Keratinocyte (primary cell): Measurements from ENCODE around the gene IFNA4.

Experiments
- EZH2 ChIP-seq: IDR thresholded peaks from one replicate; pipeline ENCODE4 v1.6.1; 2012; ENCODE audit warnings: inconsistent platforms, mild to moderate bottlenecking, low read length, moderate library complexity
- TF ChIP-seq, protein P1 (sequence below), 3 experiments: IDR thresholded peaks in 1 of 3; conservative IDR thresholded peaks in 1 of 3; optimal IDR thresholded peaks in 1 of 3; 2 replicates in 2 of 3; 3 replicates in 1 of 3; pipeline versions ENCODE3 to v1.5.1; 2011; ENCODE audit warnings: low read length in 3 of 3, mild to moderate bottlenecking in 3 of 3, moderate library complexity in 2 of 3, control low read depth in 1 of 3, inconsistent platforms in 1 of 3; ENCODE audit not compliant: insufficient read depth in 2 of 3; ENCODE audit errors: extremely low read depth in 1 of 3

DNA sequence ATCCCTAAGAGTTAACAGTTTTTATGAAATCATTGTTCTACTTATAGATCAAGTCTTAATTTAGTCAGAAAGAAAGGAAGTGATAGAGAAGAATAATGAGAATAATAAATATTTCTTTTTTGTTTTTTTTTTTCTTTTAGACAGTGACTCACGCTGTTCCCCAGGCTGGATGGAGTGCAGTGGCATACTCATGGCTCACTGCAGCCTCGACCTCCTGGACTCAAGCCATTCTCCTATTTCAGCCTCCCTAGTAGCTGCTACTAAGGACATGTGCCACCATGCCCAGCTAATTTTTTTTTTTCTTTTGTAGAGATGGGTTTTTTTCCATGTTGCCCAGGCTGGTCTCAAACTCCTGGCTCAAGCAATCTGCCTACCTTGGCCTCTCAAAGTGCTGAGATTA is 31.9 kb downstream of the IFNA4 start:
- TF ChIP-seq, protein P1, sequence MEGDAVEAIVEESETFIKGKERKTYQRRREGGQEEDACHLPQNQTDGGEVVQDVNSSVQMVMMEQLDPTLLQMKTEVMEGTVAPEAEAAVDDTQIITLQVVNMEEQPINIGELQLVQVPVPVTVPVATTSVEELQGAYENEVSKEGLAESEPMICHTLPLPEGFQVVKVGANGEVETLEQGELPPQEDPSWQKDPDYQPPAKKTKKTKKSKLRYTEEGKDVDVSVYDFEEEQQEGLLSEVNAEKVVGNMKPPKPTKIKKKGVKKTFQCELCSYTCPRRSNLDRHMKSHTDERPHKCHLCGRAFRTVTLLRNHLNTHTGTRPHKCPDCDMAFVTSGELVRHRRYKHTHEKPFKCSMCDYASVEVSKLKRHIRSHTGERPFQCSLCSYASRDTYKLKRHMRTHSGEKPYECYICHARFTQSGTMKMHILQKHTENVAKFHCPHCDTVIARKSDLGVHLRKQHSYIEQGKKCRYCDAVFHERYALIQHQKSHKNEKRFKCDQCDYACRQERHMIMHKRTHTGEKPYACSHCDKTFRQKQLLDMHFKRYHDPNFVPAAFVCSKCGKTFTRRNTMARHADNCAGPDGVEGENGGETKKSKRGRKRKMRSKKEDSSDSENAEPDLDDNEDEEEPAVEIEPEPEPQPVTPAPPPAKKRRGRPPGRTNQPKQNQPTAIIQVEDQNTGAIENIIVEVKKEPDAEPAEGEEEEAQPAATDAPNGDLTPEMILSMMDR (optimal IDR thresholded peaks at IDR 0.05 in 1 of 3, IDR thresholded peaks at IDR 0.05 in 1 of 3, conservative IDR thresholded peaks at IDR 0.05 in 1 of 3; ENCODE audit: extremely low read depth in 1 of 3, insufficient read depth in 2 of 3, low read length in 3 of 3), result no peak
- no peak for TF ChIP-seq EZH2
